ENCODE data around the gene KCNK10.

Gene KCNK10

GRCh38 chr14:88321692-88322503, 1.2 kb downstream of the KCNK10 start:
- DNase-seq: peak in 5 of 56 donors; percentile 17 to 61 (median 35)

- no peak for DNase-seq
These were observed 4.7 kb downstream of the KCNK10 start for GRCh38 chr14:88318406-88318805.

GRCh38 chr14:88316521-88316920, 6.5 kb downstream of the KCNK10 start:
- no peak for DNase-seq

- peak in 7 of 56 donors; percentile 5 to 33 (median 11) for DNase-seq
These were observed 10.8 kb downstream of the KCNK10 start for GRCh38 chr14:88312257-88312656.

GRCh38 chr14:88311780-88312179, 11.3 kb downstream of the KCNK10 start:
- no peak for DNase-seq

- no peak for DNase-seq
These were observed 12.6 kb downstream of the KCNK10 start for GRCh38 chr14:88310449-88310848.

GRCh38 chr14:88310021-88310420, 13.0 kb downstream of the KCNK10 start:
- no peak for DNase-seq

- DNase-seq: no peak
These were observed 17.3 kb downstream of the KCNK10 start for GRCh38 chr14:88305528-88306322.

GRCh38 chr14:88303041-88303440, 20.0 kb downstream of the KCNK10 start:
- no peak for DNase-seq

- DNase-seq: no peak
These were observed 21.7 kb downstream of the KCNK10 start for GRCh38 chr14:88301381-88301780.

- DNase-seq: no peak
These were observed 22.3 kb downstream of the KCNK10 start for GRCh38 chr14:88300817-88301216.

- peak in 1 of 56 donors; percentile 6 for DNase-seq
These were observed 23.1 kb downstream of the KCNK10 start for GRCh38 chr14:88299865-88300530.

- no peak for DNase-seq
These were observed 25.8 kb downstream of the KCNK10 start for GRCh38 chr14:88297306-88297705.

- DNase-seq: no peak
These were observed 26.7 kb downstream of the KCNK10 start for GRCh38 chr14:88296351-88296750.

- no peak for DNase-seq
These were observed 33.1 kb downstream of the KCNK10 start for GRCh38 chr14:88289996-88290395.

- peak in 1 of 56 donors; percentile 16 for DNase-seq
These were observed 33.8 kb downstream of the KCNK10 start for GRCh38 chr14:88289234-88289633.

- no peak for DNase-seq
These were observed 36.8 kb downstream of the KCNK10 start for GRCh38 chr14:88286309-88286708.

GRCh38 chr14:88281447-88281846, 41.6 kb downstream of the KCNK10 start:
- no peak for DNase-seq

- no peak for DNase-seq
These were observed 46.0 kb downstream of the KCNK10 start for GRCh38 chr14:88276923-88277596.

- DNase-seq: peak in 7 of 56 donors; percentile 2 to 41 (median 9)
These were observed 50.4 kb downstream of the KCNK10 start for GRCh38 chr14:88272390-88273269.

Data from nucleus accumbens (tissue), 56 donors.